ENCODE measurements around the gene ALKAL2. TPM values are rescaled to one million over a fixed set of nuclear protein-coding genes. Genes with fewer than 3 reads are reported as not detected.

ALKAL2 gene
- polyA plus RNA-seq, 1 of the 3 experiments (the other 2 are of a cell fraction), result not detected

GRCh38 chr2:260507-261161 is 27.3 kb downstream of the ALKAL2 start:
- H3K4me2 ChIP-seq, result no peak overlapping the region
- no peak overlapping the region for H2AFZ ChIP-seq (ENCODE audit: low read depth)
- ChIA-PET POLR2A (no interaction called here), CTCF (interaction anchor here (1.0 to 5.9 kb wide), 6 partner anchors 10 to 30 kb away, joined by 3 to 26 read pairs (median 3); no protein-coding TSS in a partner anchor)
- no peaks in the 10 kb centered on the region for H3F3A ChIP-seq (replicated peaks; ENCODE audit: insufficient read depth)
- H3K4me3 ChIP-seq (ENCODE audit: low read depth in 2 of 2, low read length in 1 of 2), result no peak overlapping the region; a peak in 1 of 4 replicates
- H3K27ac ChIP-seq (ENCODE audit: low read depth in 2 of 2, low read length in 1 of 2), result no peak overlapping the region
- TF ChIP-seq GABPA (IDR thresholded peaks at IDR 0.05; ENCODE audit: low read depth) (no peak), MEF2A (IDR thresholded peaks at IDR 0.05; ENCODE audit: borderline replicate concordance, low read depth) (no peak), EP300 (IDR thresholded peaks at IDR 0.05; ENCODE audit: borderline replicate concordance in 1 of 2, low read depth in 1 of 2, low read length in 1 of 2) (no peak), POLR2AphosphoS5 (IDR thresholded peaks at IDR 0.05; ENCODE audit: low read depth, low read length) (no peak), MAX (IDR thresholded peaks at IDR 0.05; ENCODE audit: low read depth) (no peak), FOXM1 (IDR thresholded peaks at IDR 0.05; ENCODE audit: low read depth) (no peak), FOXJ3 (CRISPR knock-in tag; IDR thresholded peaks at IDR 0.05) (no peak), ZBTB33 (IDR thresholded peaks at IDR 0.05; ENCODE audit: borderline replicate concordance, low read depth) (no peak), ELF1 (IDR thresholded peaks at IDR 0.05) (no peak), TEAD4 (IDR thresholded peaks at IDR 0.05; ENCODE audit: borderline replicate concordance, insufficient read depth) (no peak), TAF1 (IDR thresholded peaks at IDR 0.05; ENCODE audit: borderline replicate concordance, low read depth, low read length) (no peak), SMC3 (IDR thresholded peaks at IDR 0.05; ENCODE audit: low read depth, low read length) (no peak), RCOR1 (IDR thresholded peaks at IDR 0.05; ENCODE audit: low read length) (no peak), CHD2 (IDR thresholded peaks at IDR 0.05; ENCODE audit: low read length, partially characterized antibody) (no peak), RAD21 (IDR thresholded peaks at IDR 0.05; ENCODE audit: low read length) (no peak)
- TF ChIP-seq, protein P1, sequence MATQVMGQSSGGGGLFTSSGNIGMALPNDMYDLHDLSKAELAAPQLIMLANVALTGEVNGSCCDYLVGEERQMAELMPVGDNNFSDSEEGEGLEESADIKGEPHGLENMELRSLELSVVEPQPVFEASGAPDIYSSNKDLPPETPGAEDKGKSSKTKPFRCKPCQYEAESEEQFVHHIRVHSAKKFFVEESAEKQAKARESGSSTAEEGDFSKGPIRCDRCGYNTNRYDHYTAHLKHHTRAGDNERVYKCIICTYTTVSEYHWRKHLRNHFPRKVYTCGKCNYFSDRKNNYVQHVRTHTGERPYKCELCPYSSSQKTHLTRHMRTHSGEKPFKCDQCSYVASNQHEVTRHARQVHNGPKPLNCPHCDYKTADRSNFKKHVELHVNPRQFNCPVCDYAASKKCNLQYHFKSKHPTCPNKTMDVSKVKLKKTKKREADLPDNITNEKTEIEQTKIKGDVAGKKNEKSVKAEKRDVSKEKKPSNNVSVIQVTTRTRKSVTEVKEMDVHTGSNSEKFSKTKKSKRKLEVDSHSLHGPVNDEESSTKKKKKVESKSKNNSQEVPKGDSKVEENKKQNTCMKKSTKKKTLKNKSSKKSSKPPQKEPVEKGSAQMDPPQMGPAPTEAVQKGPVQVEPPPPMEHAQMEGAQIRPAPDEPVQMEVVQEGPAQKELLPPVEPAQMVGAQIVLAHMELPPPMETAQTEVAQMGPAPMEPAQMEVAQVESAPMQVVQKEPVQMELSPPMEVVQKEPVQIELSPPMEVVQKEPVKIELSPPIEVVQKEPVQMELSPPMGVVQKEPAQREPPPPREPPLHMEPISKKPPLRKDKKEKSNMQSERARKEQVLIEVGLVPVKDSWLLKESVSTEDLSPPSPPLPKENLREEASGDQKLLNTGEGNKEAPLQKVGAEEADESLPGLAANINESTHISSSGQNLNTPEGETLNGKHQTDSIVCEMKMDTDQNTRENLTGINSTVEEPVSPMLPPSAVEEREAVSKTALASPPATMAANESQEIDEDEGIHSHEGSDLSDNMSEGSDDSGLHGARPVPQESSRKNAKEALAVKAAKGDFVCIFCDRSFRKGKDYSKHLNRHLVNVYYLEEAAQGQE (IDR thresholded peaks at IDR 0.05; ENCODE audit: low read depth, low read length), result no peak
- no peaks in the 10 kb centered on the region for H3K9me2 ChIP-seq
- WGBS (ENCODE audit: low lambda C conversion rate), result 91% methylated on average over 6 of the region's 6 CpGs
- no peaks in the 10 kb centered on the region for H3K27me3 ChIP-seq (ENCODE audit: insufficient read depth)
- no peaks in the 10 kb centered on the region; the same call in 1 of the 2 replicates for H3K9me3 ChIP-seq
- H3K36me3 ChIP-seq (replicated peaks in 1 of 2; ENCODE audit: control insufficient read depth in 1 of 2, insufficient read depth in 2 of 2, low read length in 1 of 2), result peaks cover 23 to 26% of the 10 kb centered on the region in 2 experiments
- DNase-seq, result no peak
- H4K20me1 ChIP-seq (ENCODE audit: insufficient read depth), result no peaks in the 10 kb centered on the region
- no peak overlapping the region for H3K9ac ChIP-seq
- peaks cover 30% of the 10 kb centered on the region for H3K79me2 ChIP-seq (ENCODE audit: insufficient read depth)
- H3K4me1 ChIP-seq (ENCODE audit: control insufficient read depth in 1 of 2, insufficient read depth in 2 of 2, low read depth in 1 of 2, low read length in 1 of 2), result peaks cover 1 to 14% of the 10 kb centered on the region in 2 experiments; a peak in 3 of 4 replicates

Data from SK-N-SH (cell line).